GM19239 (cell line): ENCODE data around the gene FUT8.

Experiments used
- DNase-seq: peaks from one replicate; pipeline ENCODE4 v3.0.0; 2011; ENCODE audit warnings: low spot score; ENCODE audit not compliant: insufficient read length
- FAIRE-seq: peaks from 2 replicates; lab custom pipeline; 2011; peaks lifted over from hg19 to GRCh38; lab: Jason Lieb, UNC

FUT8 gene

GRCh38 chr14:65738339-65738738, 325.8 kb downstream of the FUT8 start:
- no peak for FAIRE-seq

GRCh38 chr14:65745396-65746190, 333.1 kb downstream of the FUT8 start:
- DNase-seq (no peak), FAIRE-seq (no peak)

More at GRCh38 chr14:65738339-65738738, 325.8 kb downstream of the FUT8 start:
- no peak for DNase-seq

GRCh38 chr14:65748796-65749195, 336.3 kb downstream of the FUT8 start:
- no peak for FAIRE-seq
- no peak for DNase-seq

GRCh38 chr14:65749287-65749686, 336.8 kb downstream of the FUT8 start:
- DNase-seq (no peak), FAIRE-seq (no peak)

- FAIRE-seq (no peak), DNase-seq (no peak)
These were observed 338.4 kb downstream of the FUT8 start for GRCh38 chr14:65750906-65751305.

- DNase-seq (no peak), FAIRE-seq (no peak)
These were observed 339.0 kb downstream of the FUT8 start for GRCh38 chr14:65751510-65751909.

GRCh38 chr14:65753061-65753460, 340.5 kb downstream of the FUT8 start:
- no peak for DNase-seq

GRCh38 chr14:65755331-65755730, 342.8 kb downstream of the FUT8 start:
- no peak for DNase-seq
- FAIRE-seq = no peak

More at GRCh38 chr14:65753061-65753460, 340.5 kb downstream of the FUT8 start:
- no peak for FAIRE-seq

GRCh38 chr14:65756880-65757279, 344.4 kb downstream of the FUT8 start:
- no peak for FAIRE-seq
- no peak for DNase-seq

- FAIRE-seq (no peak), DNase-seq (no peak)
These were observed 356.6 kb downstream of the FUT8 start for GRCh38 chr14:65769151-65769550.

- FAIRE-seq (no peak), DNase-seq (no peak)
These were observed 358.2 kb downstream of the FUT8 start for GRCh38 chr14:65770681-65771080.

GRCh38 chr14:65771271-65771670, 358.7 kb downstream of the FUT8 start:
- DNase-seq (no peak), FAIRE-seq (no peak)

GRCh38 chr14:65772466-65772865, 359.9 kb downstream of the FUT8 start:
- DNase-seq (no peak), FAIRE-seq (no peak)

GRCh38 chr14:65772921-65773574, 360.5 kb downstream of the FUT8 start:
- FAIRE-seq (no peak), DNase-seq (no peak)

GRCh38 chr14:65774041-65774440, 361.5 kb downstream of the FUT8 start:
- DNase-seq (no peak), FAIRE-seq (no peak)

- FAIRE-seq (no peak), DNase-seq (no peak)
These were observed 363.8 kb downstream of the FUT8 start for GRCh38 chr14:65776193-65776852.

GRCh38 chr14:65780566-65780965, 368.0 kb downstream of the FUT8 start:
- DNase-seq (no peak), FAIRE-seq (no peak)

GRCh38 chr14:65783101-65783500, 370.6 kb downstream of the FUT8 start:
- DNase-seq (no peak), FAIRE-seq (no peak)

- FAIRE-seq = no peak
These were observed 371.0 kb downstream of the FUT8 start for GRCh38 chr14:65783576-65783975.

GRCh38 chr14:65784574-65784973, 372.0 kb downstream of the FUT8 start:
- DNase-seq = no peak
- FAIRE-seq = no peak

More at GRCh38 chr14:65783576-65783975, 371.0 kb downstream of the FUT8 start:
- DNase-seq = no peak

GRCh38 chr14:65787461-65787860, 374.9 kb downstream of the FUT8 start:
- DNase-seq = no peak
- no peak for FAIRE-seq
